ENCODE data around the gene PEX11G. TPM values are rescaled to one million over a fixed set of nuclear protein-coding genes. Genes with fewer than 3 reads are reported as not detected.
"Not testable (repeated sequence)": the region's sequence is repeated elsewhere in the genome, so short reads cannot be mapped to it uniquely, and the experiment has no call there.

The PEX11G gene
- total RNA-seq, 1 experiment from 2014 or later: 0.36 TPM

GRCh38 chr19:7467009-7467989 is 21.5 kb downstream of the PEX11G start:
- DNase-seq (ENCODE audit: low read depth): no peak

GRCh38 chr19:7463575-7463974 is 25.3 kb downstream of the PEX11G start:
- no peak for DNase-seq (ENCODE audit: low read depth)

- DNase-seq (ENCODE audit: low read depth): no peak
Observed at GRCh38 chr19:7461841-7462629, 26.8 kb downstream of the PEX11G start.

GRCh38 chr19:7460562-7460966 is 28.3 kb downstream of the PEX11G start:
- no peak for DNase-seq (ENCODE audit: low read depth)

GRCh38 chr19:7459773-7460172 is 29.1 kb downstream of the PEX11G start:
- no peak for DNase-seq (ENCODE audit: low read depth)

GRCh38 chr19:7458675-7459074 is 30.2 kb downstream of the PEX11G start:
- no peak for DNase-seq (ENCODE audit: low read depth)

- DNase-seq (ENCODE audit: low read depth): no peak
Observed at GRCh38 chr19:7456964-7457541, 31.8 kb downstream of the PEX11G start.

GRCh38 chr19:7455600-7456296 is 33.1 kb downstream of the PEX11G start:
- no peak for DNase-seq (ENCODE audit: low read depth)

GRCh38 chr19:7454998-7455397 is 33.8 kb downstream of the PEX11G start:
- no peak for DNase-seq (ENCODE audit: low read depth)

- DNase-seq (ENCODE audit: low read depth): peak; percentile 18
Observed at GRCh38 chr19:7450243-7451223, 38.3 kb downstream of the PEX11G start.

- DNase-seq (ENCODE audit: low read depth): not testable (repeated sequence)
Observed at GRCh38 chr19:7449391-7450070, 39.3 kb downstream of the PEX11G start.

- DNase-seq (ENCODE audit: low read depth): no peak
Observed at GRCh38 chr19:7447648-7448047, 41.2 kb downstream of the PEX11G start.

GRCh38 chr19:7445104-7445503 is 43.7 kb downstream of the PEX11G start:
- no peak for DNase-seq (ENCODE audit: low read depth)

- no peak for DNase-seq (ENCODE audit: low read depth)
Observed at GRCh38 chr19:7444042-7444441, 44.8 kb downstream of the PEX11G start.

GRCh38 chr19:7442423-7442822 is 46.4 kb downstream of the PEX11G start:
- no peak for DNase-seq (ENCODE audit: low read depth)

- DNase-seq (ENCODE audit: low read depth): no peak
Observed at GRCh38 chr19:7441468-7442146, 47.2 kb downstream of the PEX11G start.

- no peak for DNase-seq (ENCODE audit: low read depth)
Observed at GRCh38 chr19:7440188-7440975, 48.5 kb downstream of the PEX11G start.

GRCh38 chr19:7435586-7435985 is 53.2 kb downstream of the PEX11G start:
- no peak for DNase-seq (ENCODE audit: low read depth)

Data from RPMI7951 (cell line).